PFSK-1 (cell line): Measurements from ENCODE around the gene MYBPC1.

ENCODE experiments used
- FOXP2 ChIP-seq: optimal IDR thresholded peaks from 2 replicates; pipeline ENCODE3; 2011; ENCODE audit warnings: borderline replicate concordance, control low read depth, inconsistent platforms; ENCODE audit not compliant: insufficient read depth; ENCODE audit errors: extremely low read length, extremely low read depth
- POLR2AphosphoS5 ChIP-seq: IDR thresholded peaks from 2 replicates; pipeline ENCODE4 v1.6.1; 2012; ENCODE audit warnings: low read depth, mild to moderate bottlenecking, control low read depth, low read length, moderate library complexity
- SIN3A ChIP-seq: IDR thresholded peaks from 2 replicates; pipeline ENCODE4 v1.6.1; 2012; ENCODE audit warnings: mild to moderate bottlenecking, low read length, moderate library complexity, borderline replicate concordance; ENCODE audit not compliant: insufficient read depth
- TAF1 ChIP-seq: IDR thresholded peaks from 2 replicates; pipeline ENCODE4 v1.6.1; 2012; ENCODE audit warnings: low read length, control low read depth, borderline replicate concordance; ENCODE audit not compliant: insufficient read depth
- TF ChIP-seq, protein P1 (sequence below), 2 experiments: IDR thresholded peaks; 2 replicates each; pipeline versions ENCODE4 v1.6.1 to v1.8.0; 2011 to 2012; ENCODE audit warnings: low read depth in 2 of 2, low read length in 2 of 2, control low read depth in 1 of 2, inconsistent platforms in 1 of 2, mild to moderate bottlenecking in 1 of 2, moderate library complexity in 1 of 2; ENCODE audit not compliant: insufficient read depth in 1 of 2

MYBPC1 gene

DNA sequence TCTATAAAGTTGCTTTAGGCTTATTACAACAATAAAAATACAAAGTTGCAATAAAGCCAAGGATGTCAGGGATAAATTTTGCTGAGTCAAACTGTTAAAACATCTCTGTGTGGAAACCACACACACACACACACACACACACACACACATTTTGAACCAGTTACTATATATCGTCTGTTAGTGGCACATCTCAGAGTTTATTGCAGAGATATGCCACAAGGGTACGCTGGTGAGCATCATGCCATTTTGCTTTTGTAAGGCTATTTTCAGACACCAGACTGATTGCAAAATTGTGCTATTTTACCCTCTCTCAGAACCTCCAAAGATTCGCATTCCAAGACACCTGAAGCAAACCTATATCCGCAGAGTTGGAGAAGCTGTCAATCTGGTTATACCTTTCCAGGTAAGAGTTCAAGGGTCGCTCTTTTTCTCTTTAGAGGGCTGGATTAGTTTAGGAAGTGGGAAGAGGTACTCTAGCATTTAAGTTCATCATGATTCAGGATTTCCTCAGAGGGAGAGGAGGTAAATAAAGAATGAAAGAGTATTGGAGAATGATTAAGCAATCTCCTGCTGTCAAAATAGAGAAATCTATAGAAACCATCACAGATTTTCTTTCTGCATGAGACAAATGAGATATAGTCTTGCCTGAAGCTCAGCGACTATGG lies 75.4 kb downstream of the MYBPC1 start:
- TF ChIP-seq TAF1, result no peak
- TF ChIP-seq, protein P1, sequence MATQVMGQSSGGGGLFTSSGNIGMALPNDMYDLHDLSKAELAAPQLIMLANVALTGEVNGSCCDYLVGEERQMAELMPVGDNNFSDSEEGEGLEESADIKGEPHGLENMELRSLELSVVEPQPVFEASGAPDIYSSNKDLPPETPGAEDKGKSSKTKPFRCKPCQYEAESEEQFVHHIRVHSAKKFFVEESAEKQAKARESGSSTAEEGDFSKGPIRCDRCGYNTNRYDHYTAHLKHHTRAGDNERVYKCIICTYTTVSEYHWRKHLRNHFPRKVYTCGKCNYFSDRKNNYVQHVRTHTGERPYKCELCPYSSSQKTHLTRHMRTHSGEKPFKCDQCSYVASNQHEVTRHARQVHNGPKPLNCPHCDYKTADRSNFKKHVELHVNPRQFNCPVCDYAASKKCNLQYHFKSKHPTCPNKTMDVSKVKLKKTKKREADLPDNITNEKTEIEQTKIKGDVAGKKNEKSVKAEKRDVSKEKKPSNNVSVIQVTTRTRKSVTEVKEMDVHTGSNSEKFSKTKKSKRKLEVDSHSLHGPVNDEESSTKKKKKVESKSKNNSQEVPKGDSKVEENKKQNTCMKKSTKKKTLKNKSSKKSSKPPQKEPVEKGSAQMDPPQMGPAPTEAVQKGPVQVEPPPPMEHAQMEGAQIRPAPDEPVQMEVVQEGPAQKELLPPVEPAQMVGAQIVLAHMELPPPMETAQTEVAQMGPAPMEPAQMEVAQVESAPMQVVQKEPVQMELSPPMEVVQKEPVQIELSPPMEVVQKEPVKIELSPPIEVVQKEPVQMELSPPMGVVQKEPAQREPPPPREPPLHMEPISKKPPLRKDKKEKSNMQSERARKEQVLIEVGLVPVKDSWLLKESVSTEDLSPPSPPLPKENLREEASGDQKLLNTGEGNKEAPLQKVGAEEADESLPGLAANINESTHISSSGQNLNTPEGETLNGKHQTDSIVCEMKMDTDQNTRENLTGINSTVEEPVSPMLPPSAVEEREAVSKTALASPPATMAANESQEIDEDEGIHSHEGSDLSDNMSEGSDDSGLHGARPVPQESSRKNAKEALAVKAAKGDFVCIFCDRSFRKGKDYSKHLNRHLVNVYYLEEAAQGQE (IDR thresholded peaks at IDR 0.05; ENCODE audit: insufficient read depth in 1 of 2, low read depth in 2 of 2, low read length in 2 of 2), result no peak
- TF ChIP-seq POLR2AphosphoS5, result no peak
- no peak for TF ChIP-seq FOXP2
- TF ChIP-seq SIN3A, result no peak

DNA sequence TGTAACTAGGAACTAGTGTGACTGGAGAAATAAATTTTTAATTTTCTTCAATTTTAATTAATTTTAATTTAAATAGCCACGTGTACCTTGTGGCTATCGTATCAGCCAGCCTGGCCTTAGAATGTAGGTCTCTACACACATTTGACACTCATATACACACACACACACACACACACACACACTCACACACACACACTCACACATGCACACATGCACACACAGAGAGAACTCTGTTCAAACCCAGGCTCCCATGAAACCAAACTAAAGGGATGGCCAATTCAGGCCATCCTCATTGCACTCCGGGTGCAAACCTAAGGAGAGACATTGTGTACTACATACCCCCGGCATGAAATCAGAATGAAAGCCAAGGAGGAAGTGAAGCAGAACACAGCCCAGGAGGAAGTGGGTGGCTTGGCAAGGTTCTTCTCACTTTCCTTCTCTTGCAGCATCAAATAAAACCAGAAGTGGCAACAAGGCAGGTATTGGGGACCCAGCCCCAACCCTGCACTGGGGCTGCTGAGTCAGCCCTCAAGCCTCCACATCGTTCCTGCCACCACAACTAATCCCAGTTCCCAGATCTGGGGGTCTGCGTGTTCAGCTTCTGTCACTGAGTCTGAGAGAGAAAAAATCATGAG lies 76.5 kb downstream of the MYBPC1 start:
- no peak for TF ChIP-seq POLR2AphosphoS5
- TF ChIP-seq FOXP2, result no peak
- no peak for TF ChIP-seq TAF1
- TF ChIP-seq SIN3A, result no peak
- TF ChIP-seq, protein P1 (IDR thresholded peaks at IDR 0.05; ENCODE audit: insufficient read depth in 1 of 2, low read depth in 2 of 2, low read length in 2 of 2), result no peak

DNA sequence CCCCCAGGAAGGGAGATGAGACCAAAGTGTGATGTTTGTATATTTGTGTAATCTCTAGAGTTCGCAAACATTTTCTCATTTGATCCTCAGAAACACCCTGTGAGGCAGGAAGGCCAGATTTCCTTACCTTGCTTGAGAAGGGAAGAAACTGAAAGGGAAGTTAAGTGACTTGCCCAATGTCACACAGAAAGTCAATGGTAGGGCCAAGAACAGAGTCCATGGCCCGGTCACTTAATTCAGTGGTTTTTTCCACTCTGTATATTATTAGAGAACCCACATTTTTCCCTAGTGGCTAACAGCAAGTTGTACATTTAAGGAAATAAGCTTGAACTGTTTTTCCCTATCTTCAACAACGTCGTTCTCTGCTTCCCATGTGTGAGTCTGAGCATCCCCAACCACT lies 77.1 kb downstream of the MYBPC1 start:
- TF ChIP-seq TAF1, result no peak
- no peak for TF ChIP-seq POLR2AphosphoS5
- no peak for TF ChIP-seq SIN3A
- TF ChIP-seq, protein P1 (IDR thresholded peaks at IDR 0.05; ENCODE audit: insufficient read depth in 1 of 2, low read depth in 2 of 2, low read length in 2 of 2), result no peak
- no peak for TF ChIP-seq FOXP2

DNA sequence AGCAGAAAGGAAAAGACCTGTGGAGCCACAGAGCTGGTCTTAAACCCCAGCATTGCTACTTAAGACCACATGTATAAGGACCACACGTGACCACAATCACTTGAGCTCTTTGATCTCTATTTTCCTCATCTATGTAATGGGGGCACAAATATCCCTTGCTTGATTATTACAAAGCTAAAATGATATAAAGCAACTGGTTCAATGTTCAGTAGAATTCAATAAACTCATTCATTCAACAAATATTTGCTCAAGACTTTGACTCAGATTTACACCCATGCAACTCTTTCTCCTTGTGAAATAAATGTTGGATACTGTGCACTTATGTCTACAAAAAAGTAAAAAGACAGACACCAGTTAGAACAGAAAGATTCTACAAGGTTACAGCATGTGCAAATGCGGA lies 80.8 kb downstream of the MYBPC1 start:
- TF ChIP-seq, protein P1 (IDR thresholded peaks at IDR 0.05; ENCODE audit: insufficient read depth in 1 of 2, low read depth in 2 of 2, low read length in 2 of 2), result no peak
- TF ChIP-seq SIN3A (no peak), FOXP2 (no peak), TAF1 (no peak), POLR2AphosphoS5 (no peak)

DNA sequence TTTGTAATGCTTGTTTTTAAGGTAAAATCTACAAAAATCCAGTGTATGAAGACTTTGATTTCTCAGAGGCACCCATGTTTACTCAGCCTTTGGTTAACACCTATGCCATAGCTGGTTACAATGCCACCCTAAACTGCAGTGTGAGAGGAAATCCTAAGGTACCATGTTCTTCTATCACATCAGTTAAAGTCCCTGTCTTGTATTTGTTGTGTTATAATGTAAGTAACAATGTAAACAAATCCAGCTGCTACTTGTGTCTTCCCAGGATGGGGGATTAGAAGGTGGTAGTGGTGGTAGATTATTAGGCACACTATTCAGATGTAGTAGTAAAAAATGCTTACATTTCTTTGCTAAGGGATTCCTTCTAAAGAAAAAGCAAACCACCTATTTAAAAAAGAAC lies 83.3 kb downstream of the MYBPC1 start:
- TF ChIP-seq FOXP2, result no peak
- TF ChIP-seq SIN3A, result no peak
- TF ChIP-seq POLR2AphosphoS5, result no peak
- TF ChIP-seq TAF1, result no peak
- TF ChIP-seq, protein P1 (IDR thresholded peaks at IDR 0.05; ENCODE audit: insufficient read depth in 1 of 2, low read depth in 2 of 2, low read length in 2 of 2), result no peak
